GM12878 (cell line): Measurements from ENCODE around the gene AP3B1. TPM values are rescaled to one million over a fixed set of nuclear protein-coding genes. Genes with fewer than 3 reads are reported as not detected.

ENCODE experiments used
- ATAC-seq: fragments of 200-7000 bp; cut with Tn5 transposase; 3 replicates; pipeline ENCODE4 v1.9.1; 2020; ENCODE audit warnings: mild to moderate bottlenecking, moderate library complexity
- BruUV-seq: library from RNA; stranded (reverse); fragments of 400-500 nt; replicated peaks from 2 replicates; lab custom pipeline; 2021; lab: Mats Ljungman, UMichigan
- CTCF ChIA-PET: fragments of 300-600 bp; sonication (Branson Sonifier 250); formaldehyde crosslinking; extraction: SDS; loops from one replicate; lab custom pipeline; 2021; ENCODE audit warnings: inconsistent platforms; lab: Yijun Ruan, JAX
- POLR2A ChIA-PET: fragments of 350-600 bp; formaldehyde crosslinking; extraction: SDS; loops from one replicate; lab custom pipeline; 2021; ENCODE audit warnings: inconsistent platforms; lab: Charles Lee
- RAD21 ChIA-PET: fragments of 300-600 bp; sonication (Branson Sonifier 250); formaldehyde crosslinking; loops from one replicate; lab custom pipeline; 2023; ENCODE audit warnings: antibody characterized with exemption; ENCODE audit not compliant: unreplicated experiment; lab: Charles Lee
- SMC1A ChIA-PET: fragments of 300-600 bp; sonication (Branson Sonifier 250); formaldehyde crosslinking; loops from one replicate; lab custom pipeline; 2023; ENCODE audit not compliant: unreplicated experiment, uncharacterized antibody; lab: Charles Lee
- DNase-seq: peaks from one replicate; pipeline ENCODE4 v3.0.0-alpha.2; 2011; ENCODE audit warnings: low read depth, low spot score
- FAIRE-seq: peaks from 3 replicates; lab custom pipeline; 2011; peaks lifted over from hg19 to GRCh38; lab: Jason Lieb, UNC
- H2AFZ ChIP-seq: 2 replicates; pipeline ENCODE4 v1.6.0; 2011; ENCODE audit warnings: low read depth, low read length, control low read depth; ENCODE audit not compliant: control insufficient read depth
- H3K27ac ChIP-seq: 2 replicates; pipeline ENCODE4 v1.5.1; 2011; ENCODE audit warnings: control low read depth; ENCODE audit not compliant: control insufficient read depth, insufficient read depth
- H3K27me3 ChIP-seq, 2 experiments: replicated peaks in 1 of 2; 2 replicates each; pipeline versions ENCODE4 v1.6.0 to v1.6.1; 2011; ENCODE audit warnings: low read length in 1 of 2; ENCODE audit not compliant: control insufficient read depth in 2 of 2, insufficient read depth in 2 of 2
- H3K36me3 ChIP-seq, 2 experiments: 2 replicates each; pipeline ENCODE4 v1.5.1; 2011; ENCODE audit warnings: low read length in 1 of 2; ENCODE audit not compliant: control insufficient read depth in 2 of 2, insufficient read depth in 2 of 2
- H3K4me1 ChIP-seq: 2 replicates; pipeline ENCODE4 v1.6.1; 2011; ENCODE audit warnings: mild to moderate bottlenecking, low read length, moderate library complexity, mixed read lengths; ENCODE audit not compliant: control insufficient read depth, insufficient read depth
- H3K4me2 ChIP-seq: 2 replicates; pipeline ENCODE4 v1.6.0; 2011; ENCODE audit warnings: control low read depth; ENCODE audit not compliant: control insufficient read depth, insufficient read depth
- H3K4me3 ChIP-seq: fragments of 200-600 bp; sonication (generic); 2 replicates; pipeline ENCODE4 v1.5.1; 2016
- H3K79me2 ChIP-seq: 2 replicates; pipeline ENCODE4 v1.6.0; 2011; ENCODE audit warnings: low read length; ENCODE audit not compliant: control insufficient read depth, insufficient read depth
- H3K9ac ChIP-seq: 2 replicates; pipeline ENCODE4 v1.8.0; 2011; ENCODE audit warnings: low read length, control low read depth, mixed read lengths; ENCODE audit not compliant: control insufficient read depth, insufficient read depth
- H3K9me3 ChIP-seq: replicated peaks from 3 replicates; pipeline ENCODE4 v1.5.1; 2011; ENCODE audit warnings: mild to moderate bottlenecking, low read length; ENCODE audit not compliant: control insufficient read depth, insufficient read depth
- H4K20me1 ChIP-seq: 2 replicates; pipeline ENCODE4 v1.6.0; 2011; ENCODE audit not compliant: control insufficient read depth, insufficient read depth
- ATF3 ChIP-seq: IDR thresholded peaks from 2 replicates; pipeline ENCODE4 v1.6.1; 2011; ENCODE audit warnings: low read depth, mild to moderate bottlenecking, low read length, moderate library complexity, borderline replicate concordance; ENCODE audit errors: extremely low read depth
- CREM ChIP-seq: IDR thresholded peaks from 2 replicates; pipeline ENCODE4 v1.6.1; 2014; ENCODE audit warnings: antibody characterized with exemption, low read depth
- FOXK2 ChIP-seq: fragments of 450-650 bp; IDR thresholded peaks from 2 replicates; pipeline ENCODE4 v1.6.1; 2017; ENCODE audit warnings: mild to moderate bottlenecking, moderate library complexity
- SMAD1 ChIP-seq: fragments of 450-650 bp; IDR thresholded peaks from 2 replicates; pipeline ENCODE4 v1.6.1; 2018; ENCODE audit warnings: mild to moderate bottlenecking, low read depth; ENCODE audit not compliant: partially characterized antibody
- SUPT20H ChIP-seq: IDR thresholded peaks from 2 replicates; pipeline ENCODE4 v1.6.1; 2011; ENCODE audit warnings: low read depth, mild to moderate bottlenecking, low read length, moderate library complexity, borderline replicate concordance; ENCODE audit not compliant: control insufficient read depth
- USF1 ChIP-seq: IDR thresholded peaks from 2 replicates; pipeline ENCODE4 v1.6.1; 2011; ENCODE audit warnings: borderline replicate concordance, low read depth, mild to moderate bottlenecking, moderate library complexity, mixed read lengths, low read length; ENCODE audit not compliant: insufficient read depth; ENCODE audit errors: extremely low read length
- ZNF592 ChIP-seq: fragments of 450-650 bp; IDR thresholded peaks from 2 replicates; pipeline ENCODE4 v1.6.1; 2017; ENCODE audit warnings: mild to moderate bottlenecking, moderate library complexity
- ZZZ3 ChIP-seq: IDR thresholded peaks from 2 replicates; pipeline ENCODE4 v1.6.1; 2011; ENCODE audit warnings: low read depth; ENCODE audit not compliant: control insufficient read depth, insufficient read length
- WGBS: methylation state at CpG from one replicate; pipeline ENCODE4 v1.1.6; 2016; ENCODE audit warnings: low lambda C conversion rate; ENCODE audit not compliant: insufficient replicate concordance, insufficient coverage; ENCODE audit errors: missing lambda C conversion rate; 5-methylcytosine and 5-hydroxymethylcytosine counted together
- in situ Hi-C: fragments of 300-500 bp; cut with MboI; formaldehyde crosslinking; loops from 9 replicates; pipeline ENCODE4 v1.14.3; 2018; ENCODE audit warnings: mixed read lengths
- intact Hi-C: fragments of 100-400 bp; cut with micrococcal nuclease; formaldehyde crosslinking; loops from one replicate; pipeline ENCODE4 v1.14.2; 2022; ENCODE audit not compliant: unreplicated experiment
- polyA plus RNA-seq, 11 experiments: library from polyadenylated mRNA; depleted of rRNA in 4 of 11; unstranded in 6 of 11; stranded (reverse) in 5 of 11; fragments of >200 nt; fragmentation: Nextera tagmentation in 4 of 11; fragmentation: Illumina TruSeq in 1 of 11; extraction: Ambion mirVana in 4 of 11; extraction: Trizol in 1 of 11; gene quantifications; 1 replicate in 1 of 11; 2 replicates in 10 of 11; pipeline versions ENCODE4 v1.2.1 to v1.2.3, GENCODE V29; 2011 to 2016; ENCODE audit warnings: inconsistent platforms in 2 of 11, missing spikeins in 2 of 11, low read depth in 1 of 11
- total RNA-seq, 4 experiments: library from RNA; depleted of rRNA in 3 of 4; stranded (reverse); fragments of >200 nt in 3 of 4; fragmentation: Illumina TruSeq in 1 of 4; extraction: Trizol in 1 of 4; gene quantifications; 2 replicates each; pipeline versions ENCODE4 v1.2.1 to v1.2.3, GENCODE V29; 2013 to 2021
- TF ChIP-seq, protein P1 (sequence below): IDR thresholded peaks from 2 replicates; pipeline ENCODE4 v1.6.1; 2012; ENCODE audit warnings: low read depth, low read length, improper control_type of control experiment

Gene AP3B1
- total and polyA plus RNA-seq, 10 of the 15 experiments (the other 5 are each of a cell fraction or from before 2014, with no cell fraction given): 30.9 to 70.8 (median 46.0) TPM

DNA sequence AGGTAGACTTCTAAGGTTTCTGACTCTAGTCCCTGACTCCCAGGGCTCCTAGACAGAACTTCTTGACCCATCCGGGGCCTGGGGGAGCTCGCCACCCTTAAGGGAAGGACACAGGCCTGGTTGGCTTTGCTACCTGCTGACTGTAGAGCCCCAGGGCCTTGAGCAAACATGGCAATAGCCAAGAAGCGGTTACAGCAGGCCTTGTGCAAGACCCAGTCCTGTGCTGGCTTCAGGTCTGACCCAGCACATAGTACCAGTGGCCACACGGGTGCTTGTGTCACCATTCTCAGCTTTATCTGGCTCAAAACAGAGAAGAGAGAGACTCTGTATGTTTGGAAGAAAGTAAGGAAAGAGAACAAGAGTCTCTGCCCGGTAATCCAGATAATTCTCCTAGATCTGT is 41.8 kb downstream of the AP3B1 start (continued):
- TF ChIP-seq ZZZ3 (no peak), SMAD1 (no peak), ATF3 (no peak)
- TF ChIP-seq, all 136 proteins: peak for 0

- no peak for DNase-seq
- TF ChIP-seq, protein P1, sequence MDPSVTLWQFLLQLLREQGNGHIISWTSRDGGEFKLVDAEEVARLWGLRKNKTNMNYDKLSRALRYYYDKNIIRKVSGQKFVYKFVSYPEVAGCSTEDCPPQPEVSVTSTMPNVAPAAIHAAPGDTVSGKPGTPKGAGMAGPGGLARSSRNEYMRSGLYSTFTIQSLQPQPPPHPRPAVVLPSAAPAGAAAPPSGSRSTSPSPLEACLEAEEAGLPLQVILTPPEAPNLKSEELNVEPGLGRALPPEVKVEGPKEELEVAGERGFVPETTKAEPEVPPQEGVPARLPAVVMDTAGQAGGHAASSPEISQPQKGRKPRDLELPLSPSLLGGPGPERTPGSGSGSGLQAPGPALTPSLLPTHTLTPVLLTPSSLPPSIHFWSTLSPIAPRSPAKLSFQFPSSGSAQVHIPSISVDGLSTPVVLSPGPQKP: no peak
- TF ChIP-seq USF1 (no peak), ZNF592 (no peak), FOXK2 (no peak), CREM (no peak), SUPT20H (no peak)
- Histone ChIP-seq H3K9ac (no peak overlapping the region), H3K27ac (no peak overlapping the region), H3K4me1 (no peaks in the 10 kb centered on the region), H3K9me3 (no peaks in the 10 kb centered on the region), H3K36me3 (peaks cover 0 to 8% of the 10 kb centered on the region in 2 experiments; a peak in 3 of 4 replicates), H3K27me3 (no peaks in the 10 kb centered on the region), H2AFZ (no peak overlapping the region), H3K4me3 (no peak overlapping the region), H3K79me2 (no peaks in the 10 kb centered on the region; the same call in none of the 2 replicates), H3K4me2 (no peak overlapping the region), H4K20me1 (no peaks in the 10 kb centered on the region; the same call in 1 of the 2 replicates)
- WGBS: 95% methylated on average over 7 of the region's 7 CpGs
- POLR2A ChIA-PET: no interaction called here
- CTCF ChIA-PET: no interaction called here
- no peak for ATAC-seq
- RAD21 ChIA-PET: no interaction called here
- no TSS peak for BruUV-seq
- SMC1A ChIA-PET: no interaction called here
- in situ Hi-C loops: no loop called here
- FAIRE-seq: no peak
- intact Hi-C loops: no loop called here
Measured at GRCh38 chr5:78251663-78252284, 42.7 kb downstream of the AP3B1 start.
